Tibial nerve (tissue), 4 donors: ENCODE data around the gene NAXD. TPM values are rescaled to one million over a fixed set of nuclear protein-coding genes. Genes with fewer than 3 reads are reported as not detected.

Source experiments
- DNase-seq, 2 donors: peaks; one replicate each; pipeline ENCODE4 v3.0.0-alpha.2; 2019; ENCODE audit warnings: low spot score in 2 of 2
- H3K27ac ChIP-seq, 4 donors: fragments of 200-600 bp; sonication (generic) in 3 of 4; one replicate each; pipeline ENCODE4 v1.5.1; 2017 to 2019; ENCODE audit warnings: mild to moderate bottlenecking in 1 of 4
- H3K27me3 ChIP-seq, 2 donors: fragments of 200-600 bp; sonication (generic) in 1 of 2; one replicate each; pipeline versions ENCODE4 v1.5.1 to v1.6.0; 2017 to 2019
- H3K36me3 ChIP-seq, 3 donors: fragments of 200-600 bp; sonication (generic); one replicate each; pipeline ENCODE4 v1.5.1; 2018 to 2019
- H3K4me1 ChIP-seq, 4 donors: fragments of 200-600 bp; sonication (generic) in 3 of 4; one replicate each; pipeline ENCODE4 v1.5.1; 2017 to 2019
- H3K4me3 ChIP-seq, 4 donors: fragments of 200-600 bp; sonication (generic) in 3 of 4; one replicate each; pipeline ENCODE4 v1.5.1; 2017 to 2019; ENCODE audit warnings: mild to moderate bottlenecking in 1 of 4, moderate library complexity in 1 of 4
- H3K9me3 ChIP-seq, 4 donors: fragments of 200-600 bp; sonication (generic) in 3 of 4; one replicate each; pipeline ENCODE4 v1.5.1; 2017 to 2019
- EP300 ChIP-seq, 2 donors: sonication (generic); formaldehyde crosslinking; IDR thresholded peaks; one replicate each; pipeline ENCODE4 v1.6.1; 2017; ENCODE audit warnings: antibody characterized with exemption in 2 of 2, mild to moderate bottlenecking in 1 of 2
- POLR2A ChIP-seq, 2 donors: fragments of 450-650 bp; IDR thresholded peaks; one replicate each; pipeline ENCODE4 v1.6.1; 2017; ENCODE audit warnings: antibody characterized with exemption in 2 of 2, mild to moderate bottlenecking in 2 of 2, moderate library complexity in 2 of 2
- WGBS, 2 donors: methylation state at CpG; one replicate each; pipeline ENCODE4 v1.1.5; 2018; 5-methylcytosine and 5-hydroxymethylcytosine counted together
- total RNA-seq, 4 donors: library from RNA; depleted of rRNA; stranded (reverse); fragments of >200 nt; gene quantifications; one replicate each; pipeline ENCODE4 v1.1.0, GENCODE V29; 2016
- TF ChIP-seq, protein P1 (sequence below), 5 experiments: fragments of 200-600 bp in 3 of 5; fragments of 450-650 bp in 2 of 5; sonication (generic) in 3 of 5; IDR thresholded peaks; one replicate each; pipeline ENCODE4 v1.5.1; 2016 to 2019; ENCODE audit warnings: antibody characterized with exemption in 5 of 5, mild to moderate bottlenecking in 3 of 5, moderate library complexity in 2 of 5

Gene NAXD
- total RNA-seq, 4 donors from 2014 or later, result 27.6 to 45.7 (median 38.5) TPM

DNA sequence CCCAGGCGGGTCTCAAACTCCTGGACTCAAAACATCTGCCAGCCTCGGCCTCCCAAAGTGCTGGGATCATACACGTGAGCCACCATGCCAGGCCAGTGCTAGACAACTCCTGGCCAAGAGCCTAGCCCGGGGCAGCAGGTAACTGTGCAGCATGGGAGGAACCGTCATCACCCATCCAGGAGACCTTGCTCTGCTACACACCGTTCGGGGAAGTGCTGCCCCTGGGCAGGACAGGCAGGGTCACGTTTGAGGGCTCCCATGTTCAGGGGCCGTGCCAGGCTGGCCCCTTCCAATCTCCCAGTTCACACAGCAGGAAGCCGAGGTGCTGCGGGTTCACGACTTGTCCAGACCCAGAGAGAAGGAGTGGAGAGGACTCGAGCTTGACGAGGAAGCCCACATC, 35.1 kb downstream of the NAXD start:
- no peak overlapping the region for H3K27ac ChIP-seq
- 86 to 87% methylated on average over 11 to 14 of the region's 14 CpGs for WGBS, 2 donors
- no peaks in the 10 kb centered on the region for H3K27me3 ChIP-seq
- TF ChIP-seq POLR2A (IDR thresholded peaks at IDR 0.05), result no peak
- TF ChIP-seq EP300 (IDR thresholded peaks at IDR 0.05), result no peak
- TF ChIP-seq, protein P1, sequence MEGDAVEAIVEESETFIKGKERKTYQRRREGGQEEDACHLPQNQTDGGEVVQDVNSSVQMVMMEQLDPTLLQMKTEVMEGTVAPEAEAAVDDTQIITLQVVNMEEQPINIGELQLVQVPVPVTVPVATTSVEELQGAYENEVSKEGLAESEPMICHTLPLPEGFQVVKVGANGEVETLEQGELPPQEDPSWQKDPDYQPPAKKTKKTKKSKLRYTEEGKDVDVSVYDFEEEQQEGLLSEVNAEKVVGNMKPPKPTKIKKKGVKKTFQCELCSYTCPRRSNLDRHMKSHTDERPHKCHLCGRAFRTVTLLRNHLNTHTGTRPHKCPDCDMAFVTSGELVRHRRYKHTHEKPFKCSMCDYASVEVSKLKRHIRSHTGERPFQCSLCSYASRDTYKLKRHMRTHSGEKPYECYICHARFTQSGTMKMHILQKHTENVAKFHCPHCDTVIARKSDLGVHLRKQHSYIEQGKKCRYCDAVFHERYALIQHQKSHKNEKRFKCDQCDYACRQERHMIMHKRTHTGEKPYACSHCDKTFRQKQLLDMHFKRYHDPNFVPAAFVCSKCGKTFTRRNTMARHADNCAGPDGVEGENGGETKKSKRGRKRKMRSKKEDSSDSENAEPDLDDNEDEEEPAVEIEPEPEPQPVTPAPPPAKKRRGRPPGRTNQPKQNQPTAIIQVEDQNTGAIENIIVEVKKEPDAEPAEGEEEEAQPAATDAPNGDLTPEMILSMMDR (IDR thresholded peaks at IDR 0.05), result no peak
- no peak overlapping the region for H3K4me3 ChIP-seq
- peaks cover 0 to 78% (median 0%) of the 10 kb centered on the region in 3 donors for H3K36me3 ChIP-seq
- H3K4me1 ChIP-seq, result peaks cover 0 to 6% (median 0%) of the 10 kb centered on the region in 4 donors
- no peaks in the 10 kb centered on the region for H3K9me3 ChIP-seq
- no peak for DNase-seq

DNA sequence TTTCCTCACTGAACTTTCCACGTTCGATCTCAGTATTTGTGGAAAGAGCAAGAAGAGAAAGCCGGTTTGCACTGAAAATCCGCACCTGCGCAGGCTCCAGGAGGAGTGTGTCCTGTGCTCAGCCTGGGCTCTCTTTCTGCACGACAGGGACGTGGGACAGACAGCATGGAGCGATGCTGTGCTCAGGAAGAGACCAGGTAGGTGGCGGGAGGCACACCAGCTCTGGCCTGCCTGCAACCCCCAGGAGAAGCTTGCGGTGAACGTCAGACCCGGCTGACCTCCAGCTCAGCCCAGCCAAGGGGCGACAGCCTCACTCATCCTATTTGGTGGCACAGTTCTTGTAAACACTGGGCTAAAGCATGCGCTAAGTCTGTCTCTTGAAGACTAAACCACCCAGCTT, 35.9 kb downstream of the NAXD start:
- H3K27ac ChIP-seq, result no peak overlapping the region
- H3K4me1 ChIP-seq, result peaks cover 0 to 6% (median 0%) of the 10 kb centered on the region in 4 donors
- peaks cover 0 to 76% (median 0%) of the 10 kb centered on the region in 3 donors for H3K36me3 ChIP-seq
- DNase-seq, result no peak
- no peaks in the 10 kb centered on the region for H3K9me3 ChIP-seq
- H3K4me3 ChIP-seq, result no peak overlapping the region
- 90 to 92% methylated on average over 12 to 14 of the region's 14 CpGs for WGBS, 2 donors
- TF ChIP-seq, protein P1 (IDR thresholded peaks at IDR 0.05), result no peak
- TF ChIP-seq POLR2A (IDR thresholded peaks at IDR 0.05) (no peak), EP300 (IDR thresholded peaks at IDR 0.05) (no peak)
- no peaks in the 10 kb centered on the region for H3K27me3 ChIP-seq

DNA sequence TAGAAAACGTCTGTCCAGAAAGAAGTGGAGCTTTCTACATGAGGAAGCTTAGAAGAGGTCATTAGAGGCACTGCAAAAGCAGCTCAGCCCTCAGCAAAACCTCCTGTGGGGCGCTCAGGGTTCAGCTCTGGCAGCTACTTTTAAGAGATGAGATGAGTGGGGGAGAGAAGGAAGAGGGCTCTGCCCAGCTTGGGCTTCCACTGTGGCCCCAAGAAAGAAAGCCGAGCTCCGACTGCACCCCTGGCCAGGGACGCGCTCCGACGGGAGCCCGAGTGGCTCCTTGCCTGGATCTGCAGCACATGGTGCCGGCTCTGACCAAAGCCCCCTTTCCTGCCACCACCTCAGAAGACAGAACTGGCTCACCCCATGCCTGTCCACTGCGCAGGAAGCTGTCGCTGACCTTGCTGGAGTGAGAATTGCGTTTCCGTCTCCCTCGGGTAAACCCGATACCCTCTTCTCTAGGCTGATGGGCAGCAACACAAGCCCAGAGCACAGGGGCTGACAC, 36.4 kb downstream of the NAXD start:
- H3K36me3 ChIP-seq, result peaks cover 0 to 71% (median 0%) of the 10 kb centered on the region in 3 donors
- H3K27ac ChIP-seq, result no peak overlapping the region
- TF ChIP-seq EP300 (IDR thresholded peaks at IDR 0.05), result no peak
- TF ChIP-seq POLR2A (IDR thresholded peaks at IDR 0.05), result no peak
- TF ChIP-seq, protein P1 (IDR thresholded peaks at IDR 0.05), result no peak
- H3K9me3 ChIP-seq, result no peaks in the 10 kb centered on the region
- DNase-seq, result no peak
- no peaks in the 10 kb centered on the region for H3K27me3 ChIP-seq
- no peak overlapping the region for H3K4me3 ChIP-seq
- peaks cover 0 to 6% (median 0%) of the 10 kb centered on the region in 4 donors for H3K4me1 ChIP-seq
- 91 to 93% methylated on average over 16 of the region's 16 CpGs for whole genome bisulfite sequencing, 2 donors

DNA sequence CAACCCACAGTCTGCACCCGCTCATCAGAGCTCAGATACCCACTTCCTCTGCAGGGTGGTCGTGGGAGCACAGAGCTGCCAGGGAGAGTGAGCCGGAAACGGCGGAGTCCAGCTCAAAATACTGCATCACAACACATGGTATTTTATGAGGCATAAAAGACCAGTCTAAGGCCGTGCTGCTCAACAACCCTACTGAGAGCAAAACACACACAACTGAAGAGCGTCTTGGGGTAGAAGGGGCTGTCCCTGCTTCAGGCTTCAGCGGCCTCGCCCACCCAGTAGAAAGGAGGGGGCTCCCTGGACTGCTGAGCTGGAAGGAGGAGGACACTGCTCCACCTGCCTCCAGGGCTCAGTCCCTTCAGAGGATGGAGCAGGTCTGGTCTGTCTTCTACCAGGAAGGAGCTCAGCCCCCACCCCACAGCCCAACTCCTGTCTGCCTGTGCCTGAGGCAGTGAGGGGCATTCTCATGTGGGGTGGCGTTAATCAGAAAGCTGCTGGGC, 36.9 kb downstream of the NAXD start:
- Histone ChIP-seq H3K4me3 (no peak overlapping the region), H3K27ac (no peak overlapping the region), H3K27me3 (no peaks in the 10 kb centered on the region), H3K36me3 (peaks cover 0 to 70% (median 0%) of the 10 kb centered on the region in 3 donors), H3K4me1 (peaks cover 0 to 6% (median 0%) of the 10 kb centered on the region in 4 donors), H3K9me3 (no peaks in the 10 kb centered on the region)
- WGBS, 2 donors, result 90 to 94% methylated on average over 10 of the region's 10 CpGs
- TF ChIP-seq, protein P1 (IDR thresholded peaks at IDR 0.05), result no peak
- no peak for TF ChIP-seq EP300 (IDR thresholded peaks at IDR 0.05)
- no peak for TF ChIP-seq POLR2A (IDR thresholded peaks at IDR 0.05)
- DNase-seq, result no peak

DNA sequence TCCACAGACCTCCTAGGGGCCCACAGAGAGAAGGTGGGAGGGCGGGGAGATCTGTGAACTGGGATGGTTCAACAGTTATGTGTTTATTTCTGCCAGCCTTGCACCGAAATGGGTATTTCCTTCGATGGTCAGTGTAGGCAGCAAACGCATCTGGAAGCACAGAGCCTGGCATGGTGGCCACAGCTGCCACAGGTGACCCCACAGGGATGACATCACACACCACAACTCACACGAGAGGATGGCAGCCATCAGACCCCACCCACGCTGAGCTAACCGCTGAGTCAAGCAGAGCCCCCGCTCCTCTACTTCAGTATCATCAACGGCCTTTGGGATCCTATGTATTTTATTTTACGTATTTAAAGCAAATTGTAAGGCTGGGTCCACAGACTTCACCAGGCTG, 37.4 kb downstream of the NAXD start:
- Histone ChIP-seq H3K4me3 (no peak overlapping the region), H3K27me3 (no peaks in the 10 kb centered on the region), H3K27ac (no peak overlapping the region), H3K4me1 (peaks cover 0 to 6% (median 0%) of the 10 kb centered on the region in 4 donors), H3K9me3 (no peaks in the 10 kb centered on the region), H3K36me3 (peaks cover 0 to 72% (median 0%) of the 10 kb centered on the region in 3 donors)
- TF ChIP-seq EP300 (IDR thresholded peaks at IDR 0.05), result no peak
- TF ChIP-seq, protein P1 (IDR thresholded peaks at IDR 0.05), result no peak
- TF ChIP-seq POLR2A (IDR thresholded peaks at IDR 0.05), result no peak
- WGBS, 2 donors, result 80 to 92% methylated on average over 7 to 10 of the region's 10 CpGs
- no peak for DNase-seq
